ENCODE results near the gene TIMP3. TPM values are rescaled to one million over a fixed set of nuclear protein-coding genes. Genes with fewer than 3 reads are reported as not detected.

Gene TIMP3
- total RNA-seq, 1 experiment from 2014 or later, result 3.3 TPM

DNA sequence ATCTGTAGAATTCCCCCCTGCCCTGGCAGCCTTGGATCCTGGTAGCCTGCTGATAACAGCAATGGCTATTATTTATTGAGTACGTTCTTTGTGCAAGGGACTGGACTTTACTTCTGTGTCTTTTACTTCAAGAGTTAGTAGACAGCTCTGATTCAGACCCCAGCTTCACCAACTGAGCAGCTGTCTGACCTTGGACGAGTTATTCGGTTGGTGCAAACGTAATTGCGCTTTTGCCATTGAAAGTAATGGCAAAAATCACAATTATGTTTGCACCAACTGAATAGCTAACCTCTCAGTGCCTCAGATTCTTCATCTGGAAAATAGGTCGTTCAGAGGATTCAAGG, 108.9 kb downstream of the TIMP3 start:
- H3K27me3 Mint-ChIP-seq (ENCODE audit: low read depth), result no peaks in the 10 kb centered on the region
- H3K27ac Mint-ChIP-seq, result no peak overlapping the region
- H3K36me3 Mint-ChIP-seq, result peaks cover 3% of the 10 kb centered on the region
- POLR2A ChIA-PET, result interaction anchor here (0.7 kb wide), 1 partner anchor 14 kb away, joined by 3 read pairs; no protein-coding TSS in a partner anchor
- ATAC-seq (no peak), DNase-seq (ENCODE audit: low spot score) (no peak)
- TF ChIP-seq, protein P1, sequence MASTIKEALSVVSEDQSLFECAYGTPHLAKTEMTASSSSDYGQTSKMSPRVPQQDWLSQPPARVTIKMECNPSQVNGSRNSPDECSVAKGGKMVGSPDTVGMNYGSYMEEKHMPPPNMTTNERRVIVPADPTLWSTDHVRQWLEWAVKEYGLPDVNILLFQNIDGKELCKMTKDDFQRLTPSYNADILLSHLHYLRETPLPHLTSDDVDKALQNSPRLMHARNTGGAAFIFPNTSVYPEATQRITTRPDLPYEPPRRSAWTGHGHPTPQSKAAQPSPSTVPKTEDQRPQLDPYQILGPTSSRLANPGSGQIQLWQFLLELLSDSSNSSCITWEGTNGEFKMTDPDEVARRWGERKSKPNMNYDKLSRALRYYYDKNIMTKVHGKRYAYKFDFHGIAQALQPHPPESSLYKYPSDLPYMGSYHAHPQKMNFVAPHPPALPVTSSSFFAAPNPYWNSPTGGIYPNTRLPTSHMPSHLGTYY (CRISPR knock-in tag; IDR thresholded peaks at IDR 0.05), result no peak
- TF ChIP-seq ZNF416 (CRISPR knock-in tag; IDR thresholded peaks at IDR 0.05), result no peak
- no peak for TF ChIP-seq TCF7 (CRISPR knock-in tag; IDR thresholded peaks at IDR 0.05; ENCODE audit: low read depth)
- no peak for TF ChIP-seq ELF4 (CRISPR knock-in tag; IDR thresholded peaks at IDR 0.05; ENCODE audit: low read depth)
- no peak for TF ChIP-seq TEAD4 (CRISPR knock-in tag; IDR thresholded peaks at IDR 0.05)
- TF ChIP-seq RELA (CRISPR knock-in tag; IDR thresholded peaks at IDR 0.05; ENCODE audit: borderline replicate concordance), result no peak
- TF ChIP-seq NR3C1 (CRISPR knock-in tag; conservative IDR thresholded peaks at IDR 0.05; ENCODE audit: low read depth), result no peak
- no peak for TF ChIP-seq CBFB (CRISPR knock-in tag; IDR thresholded peaks at IDR 0.05; ENCODE audit: low read depth)
- TF ChIP-seq FOXP1 (CRISPR knock-in tag; IDR thresholded peaks at IDR 0.05; ENCODE audit: borderline replicate concordance), result no peak
- no peak for TF ChIP-seq SMAD3 (CRISPR knock-in tag; IDR thresholded peaks at IDR 0.05; ENCODE audit: borderline replicate concordance)
- no peak for TF ChIP-seq OVOL2 (CRISPR knock-in tag; IDR thresholded peaks at IDR 0.05; ENCODE audit: borderline replicate concordance)
- TF ChIP-seq, protein P2, sequence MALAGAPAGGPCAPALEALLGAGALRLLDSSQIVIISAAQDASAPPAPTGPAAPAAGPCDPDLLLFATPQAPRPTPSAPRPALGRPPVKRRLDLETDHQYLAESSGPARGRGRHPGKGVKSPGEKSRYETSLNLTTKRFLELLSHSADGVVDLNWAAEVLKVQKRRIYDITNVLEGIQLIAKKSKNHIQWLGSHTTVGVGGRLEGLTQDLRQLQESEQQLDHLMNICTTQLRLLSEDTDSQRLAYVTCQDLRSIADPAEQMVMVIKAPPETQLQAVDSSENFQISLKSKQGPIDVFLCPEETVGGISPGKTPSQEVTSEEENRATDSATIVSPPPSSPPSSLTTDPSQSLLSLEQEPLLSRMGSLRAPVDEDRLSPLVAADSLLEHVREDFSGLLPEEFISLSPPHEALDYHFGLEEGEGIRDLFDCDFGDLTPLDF (CRISPR knock-in tag; IDR thresholded peaks at IDR 0.05), result no peak
- TF ChIP-seq ZNF317 (CRISPR knock-in tag; IDR thresholded peaks at IDR 0.05; ENCODE audit: borderline replicate concordance, low read depth), result no peak
- TF ChIP-seq, protein P3, sequence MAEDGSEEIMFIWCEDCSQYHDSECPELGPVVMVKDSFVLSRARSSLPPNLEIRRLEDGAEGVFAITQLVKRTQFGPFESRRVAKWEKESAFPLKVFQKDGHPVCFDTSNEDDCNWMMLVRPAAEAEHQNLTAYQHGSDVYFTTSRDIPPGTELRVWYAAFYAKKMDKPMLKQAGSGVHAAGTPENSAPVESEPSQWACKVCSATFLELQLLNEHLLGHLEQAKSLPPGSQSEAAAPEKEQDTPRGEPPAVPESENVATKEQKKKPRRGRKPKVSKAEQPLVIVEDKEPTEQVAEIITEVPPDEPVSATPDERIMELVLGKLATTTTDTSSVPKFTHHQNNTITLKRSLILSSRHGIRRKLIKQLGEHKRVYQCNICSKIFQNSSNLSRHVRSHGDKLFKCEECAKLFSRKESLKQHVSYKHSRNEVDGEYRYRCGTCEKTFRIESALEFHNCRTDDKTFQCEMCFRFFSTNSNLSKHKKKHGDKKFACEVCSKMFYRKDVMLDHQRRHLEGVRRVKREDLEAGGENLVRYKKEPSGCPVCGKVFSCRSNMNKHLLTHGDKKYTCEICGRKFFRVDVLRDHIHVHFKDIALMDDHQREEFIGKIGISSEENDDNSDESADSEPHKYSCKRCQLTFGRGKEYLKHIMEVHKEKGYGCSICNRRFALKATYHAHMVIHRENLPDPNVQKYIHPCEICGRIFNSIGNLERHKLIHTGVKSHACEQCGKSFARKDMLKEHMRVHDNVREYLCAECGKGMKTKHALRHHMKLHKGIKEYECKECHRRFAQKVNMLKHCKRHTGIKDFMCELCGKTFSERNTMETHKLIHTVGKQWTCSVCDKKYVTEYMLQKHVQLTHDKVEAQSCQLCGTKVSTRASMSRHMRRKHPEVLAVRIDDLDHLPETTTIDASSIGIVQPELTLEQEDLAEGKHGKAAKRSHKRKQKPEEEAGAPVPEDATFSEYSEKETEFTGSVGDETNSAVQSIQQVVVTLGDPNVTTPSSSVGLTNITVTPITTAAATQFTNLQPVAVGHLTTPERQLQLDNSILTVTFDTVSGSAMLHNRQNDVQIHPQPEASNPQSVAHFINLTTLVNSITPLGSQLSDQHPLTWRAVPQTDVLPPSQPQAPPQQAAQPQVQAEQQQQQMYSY (CRISPR knock-in tag; IDR thresholded peaks at IDR 0.05), result no peak
- TF ChIP-seq, protein P4, sequence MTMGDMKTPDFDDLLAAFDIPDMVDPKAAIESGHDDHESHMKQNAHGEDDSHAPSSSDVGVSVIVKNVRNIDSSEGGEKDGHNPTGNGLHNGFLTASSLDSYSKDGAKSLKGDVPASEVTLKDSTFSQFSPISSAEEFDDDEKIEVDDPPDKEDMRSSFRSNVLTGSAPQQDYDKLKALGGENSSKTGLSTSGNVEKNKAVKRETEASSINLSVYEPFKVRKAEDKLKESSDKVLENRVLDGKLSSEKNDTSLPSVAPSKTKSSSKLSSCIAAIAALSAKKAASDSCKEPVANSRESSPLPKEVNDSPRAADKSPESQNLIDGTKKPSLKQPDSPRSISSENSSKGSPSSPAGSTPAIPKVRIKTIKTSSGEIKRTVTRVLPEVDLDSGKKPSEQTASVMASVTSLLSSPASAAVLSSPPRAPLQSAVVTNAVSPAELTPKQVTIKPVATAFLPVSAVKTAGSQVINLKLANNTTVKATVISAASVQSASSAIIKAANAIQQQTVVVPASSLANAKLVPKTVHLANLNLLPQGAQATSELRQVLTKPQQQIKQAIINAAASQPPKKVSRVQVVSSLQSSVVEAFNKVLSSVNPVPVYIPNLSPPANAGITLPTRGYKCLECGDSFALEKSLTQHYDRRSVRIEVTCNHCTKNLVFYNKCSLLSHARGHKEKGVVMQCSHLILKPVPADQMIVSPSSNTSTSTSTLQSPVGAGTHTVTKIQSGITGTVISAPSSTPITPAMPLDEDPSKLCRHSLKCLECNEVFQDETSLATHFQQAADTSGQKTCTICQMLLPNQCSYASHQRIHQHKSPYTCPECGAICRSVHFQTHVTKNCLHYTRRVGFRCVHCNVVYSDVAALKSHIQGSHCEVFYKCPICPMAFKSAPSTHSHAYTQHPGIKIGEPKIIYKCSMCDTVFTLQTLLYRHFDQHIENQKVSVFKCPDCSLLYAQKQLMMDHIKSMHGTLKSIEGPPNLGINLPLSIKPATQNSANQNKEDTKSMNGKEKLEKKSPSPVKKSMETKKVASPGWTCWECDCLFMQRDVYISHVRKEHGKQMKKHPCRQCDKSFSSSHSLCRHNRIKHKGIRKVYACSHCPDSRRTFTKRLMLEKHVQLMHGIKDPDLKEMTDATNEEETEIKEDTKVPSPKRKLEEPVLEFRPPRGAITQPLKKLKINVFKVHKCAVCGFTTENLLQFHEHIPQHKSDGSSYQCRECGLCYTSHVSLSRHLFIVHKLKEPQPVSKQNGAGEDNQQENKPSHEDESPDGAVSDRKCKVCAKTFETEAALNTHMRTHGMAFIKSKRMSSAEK (CRISPR knock-in tag; IDR thresholded peaks at IDR 0.05; ENCODE audit: borderline replicate concordance), result no peak
- CTCF ChIA-PET, result interaction anchor here (2.0 kb wide), 1 partner anchor 113 kb away, joined by 4 read pairs; no protein-coding TSS in a partner anchor
- H3K4me3 Mint-ChIP-seq, result no peak overlapping the region
- H3K9me3 Mint-ChIP-seq, result peaks cover 3% of the 10 kb centered on the region
- peaks cover 7% of the 10 kb centered on the region for H3K4me1 Mint-ChIP-seq

DNA sequence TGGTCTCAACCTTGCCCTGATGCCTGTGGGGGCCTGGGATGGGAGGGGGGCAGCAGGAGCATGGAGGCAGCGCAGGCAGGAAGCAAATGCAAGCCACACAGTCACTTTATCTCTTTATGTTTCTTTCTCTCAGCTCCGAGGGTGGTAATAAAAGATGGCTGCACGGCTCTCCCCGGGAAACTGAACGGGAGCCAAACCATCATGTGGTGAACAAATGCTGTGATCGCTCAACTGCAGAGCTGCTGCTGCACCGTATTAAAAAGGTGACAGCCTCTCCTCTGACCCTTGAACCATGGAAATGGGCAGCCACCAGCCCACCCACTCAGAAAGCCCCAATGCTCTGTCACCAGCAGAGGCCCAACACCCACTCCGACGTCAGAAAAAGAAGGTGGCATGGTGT, 110.0 kb downstream of the TIMP3 start:
- H3K4me3 Mint-ChIP-seq, result no peak overlapping the region
- peaks cover 7% of the 10 kb centered on the region for H3K4me1 Mint-ChIP-seq
- ATAC-seq (no peak), DNase-seq (ENCODE audit: low spot score) (no peak)
- ChIA-PET POLR2A (no interaction called here), CTCF (interaction anchor here (0.6 kb wide), 1 partner anchor 380 kb away, joined by 4 read pairs; no protein-coding TSS in a partner anchor)
- H3K36me3 Mint-ChIP-seq, result peaks cover 14% of the 10 kb centered on the region
- no peaks in the 10 kb centered on the region for H3K27me3 Mint-ChIP-seq (ENCODE audit: low read depth)
- peaks cover 14% of the 10 kb centered on the region for H3K9me3 Mint-ChIP-seq
- no peak overlapping the region for H3K27ac Mint-ChIP-seq
- TF ChIP-seq SP1 (CRISPR knock-in tag; conservative IDR thresholded peaks at IDR 0.05) (no peak), ZNF232 (CRISPR knock-in tag; IDR thresholded peaks at IDR 0.05) (no peak), HMGA2 (CRISPR knock-in tag; IDR thresholded peaks at IDR 0.05) (no peak), ZNF317 (CRISPR knock-in tag; IDR thresholded peaks at IDR 0.05; ENCODE audit: borderline replicate concordance, low read depth) (no peak), SMAD3 (CRISPR knock-in tag; IDR thresholded peaks at IDR 0.05; ENCODE audit: borderline replicate concordance) (no peak), ETV6 (CRISPR knock-in tag; IDR thresholded peaks at IDR 0.05) (no peak), NR2C2 (CRISPR knock-in tag; IDR thresholded peaks at IDR 0.05) (no peak), JAZF1 (CRISPR knock-in tag; IDR thresholded peaks at IDR 0.05) (no peak), ZNF138 (CRISPR knock-in tag; conservative IDR thresholded peaks at IDR 0.05) (no peak)
- TF ChIP-seq, protein P5, sequence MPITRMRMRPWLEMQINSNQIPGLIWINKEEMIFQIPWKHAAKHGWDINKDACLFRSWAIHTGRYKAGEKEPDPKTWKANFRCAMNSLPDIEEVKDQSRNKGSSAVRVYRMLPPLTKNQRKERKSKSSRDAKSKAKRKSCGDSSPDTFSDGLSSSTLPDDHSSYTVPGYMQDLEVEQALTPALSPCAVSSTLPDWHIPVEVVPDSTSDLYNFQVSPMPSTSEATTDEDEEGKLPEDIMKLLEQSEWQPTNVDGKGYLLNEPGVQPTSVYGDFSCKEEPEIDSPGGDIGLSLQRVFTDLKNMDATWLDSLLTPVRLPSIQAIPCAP (CRISPR knock-in tag; IDR thresholded peaks at IDR 0.05), result no peak
- TF ChIP-seq, protein P6, sequence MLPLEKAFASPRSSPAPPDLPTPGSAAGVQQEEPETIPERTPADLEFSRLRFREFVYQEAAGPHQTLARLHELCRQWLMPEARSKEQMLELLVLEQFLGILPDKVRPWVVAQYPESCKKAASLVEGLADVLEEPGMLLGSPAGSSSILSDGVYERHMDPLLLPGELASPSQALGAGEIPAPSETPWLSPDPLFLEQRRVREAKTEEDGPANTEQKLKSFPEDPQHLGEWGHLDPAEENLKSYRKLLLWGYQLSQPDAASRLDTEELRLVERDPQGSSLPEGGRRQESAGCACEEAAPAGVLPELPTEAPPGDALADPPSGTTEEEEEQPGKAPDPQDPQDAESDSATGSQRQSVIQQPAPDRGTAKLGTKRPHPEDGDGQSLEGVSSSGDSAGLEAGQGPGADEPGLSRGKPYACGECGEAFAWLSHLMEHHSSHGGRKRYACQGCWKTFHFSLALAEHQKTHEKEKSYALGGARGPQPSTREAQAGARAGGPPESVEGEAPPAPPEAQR (CRISPR knock-in tag; IDR thresholded peaks at IDR 0.05), result no peak
